ENCODE data around the gene INCA1.

Gene INCA1

GRCh38 chr17:4947411-4948165 is 49.7 kb downstream of the INCA1 start:
- DNase-seq, result peak; percentile 81

GRCh38 chr17:4947010-4947410 is 50.3 kb downstream of the INCA1 start:
- peak; percentile 31 for DNase-seq

- no peak for DNase-seq
Observed at GRCh38 chr17:4946312-4946976, 50.9 kb downstream of the INCA1 start.

- DNase-seq, result no peak
Observed at GRCh38 chr17:4945944-4946280, 51.4 kb downstream of the INCA1 start.

GRCh38 chr17:4945176-4945943 is 52.0 kb downstream of the INCA1 start:
- DNase-seq, result peak; percentile 51

GRCh38 chr17:4944554-4945175 is 52.7 kb downstream of the INCA1 start:
- no peak for DNase-seq

- DNase-seq, result no peak
Observed at GRCh38 chr17:4944163-4944553, 53.2 kb downstream of the INCA1 start.

- DNase-seq, result no peak
Observed at GRCh38 chr17:4942760-4943508, 54.4 kb downstream of the INCA1 start.

- no peak for DNase-seq
Observed at GRCh38 chr17:4941319-4941610, 56.1 kb downstream of the INCA1 start.

- DNase-seq, result no peak
Observed at GRCh38 chr17:4940555-4941318, 56.6 kb downstream of the INCA1 start.

- DNase-seq, result peak; percentile 98
Observed at GRCh38 chr17:4939796-4940554, 57.3 kb downstream of the INCA1 start, which contains the start of the genes RNF167 and SLC25A11. RNF167 (plus strand) TSS chr17:4940268; CDS start chr17:4940910, 642 bp downstream. SLC25A11 (minus strand) TSS chr17:4940046; CDS start chr17:4939910, 136 bp downstream.

GRCh38 chr17:4939546-4939795 is 57.9 kb downstream of the INCA1 start:
- peak; percentile 44 for DNase-seq

- DNase-seq, result no peak
Observed at GRCh38 chr17:4938688-4939545, 58.4 kb downstream of the INCA1 start.
